HuH-7 (cell line): ENCODE data around the gene SLC50A1.

Source experiments
- DNase-seq: peaks from one replicate; pipeline ENCODE4 v3.0.0; 2011; ENCODE audit warnings: low spot score

Gene SLC50A1

GRCh38 chr1:155184351-155184811 lies 48.7 kb downstream of the SLC50A1 start:
- no peak for DNase-seq

GRCh38 chr1:155184835-155185782 lies 49.5 kb downstream of the SLC50A1 start:
- DNase-seq: no peak

- no peak for DNase-seq
Observed at GRCh38 chr1:155185783-155186066, 50.1 kb downstream of the SLC50A1 start.

- DNase-seq: no peak
Observed at GRCh38 chr1:155186067-155186793, 50.6 kb downstream of the SLC50A1 start.

GRCh38 chr1:155186794-155187455 lies 51.3 kb downstream of the SLC50A1 start:
- DNase-seq: no peak

- DNase-seq: no peak
Observed at GRCh38 chr1:155187456-155187891, 51.8 kb downstream of the SLC50A1 start.

GRCh38 chr1:155188268-155188667 lies 52.6 kb downstream of the SLC50A1 start:
- DNase-seq: no peak
